ENCODE measurements around the gene PRR20C.

DNA sequence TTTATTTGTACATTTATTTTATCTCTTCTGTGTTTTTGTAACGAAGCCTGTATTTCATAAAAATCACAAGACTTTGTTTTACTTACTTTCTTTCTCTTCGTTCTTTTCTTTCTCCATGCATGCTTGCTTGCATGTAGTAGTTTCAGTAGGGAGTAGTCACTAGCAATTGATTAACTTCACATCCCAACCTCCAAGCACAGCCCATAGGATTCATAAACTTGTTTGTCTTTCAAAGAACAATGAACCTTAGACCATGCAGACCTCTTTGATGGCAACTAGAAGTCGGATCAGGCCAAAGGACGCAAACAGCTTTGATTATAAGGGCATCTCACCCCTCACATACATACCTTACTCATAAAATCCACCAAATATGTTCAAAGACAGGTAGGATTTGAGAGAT is 16.3 kb upstream of the PRR20C start:
- TF ChIP-seq, protein P1, sequence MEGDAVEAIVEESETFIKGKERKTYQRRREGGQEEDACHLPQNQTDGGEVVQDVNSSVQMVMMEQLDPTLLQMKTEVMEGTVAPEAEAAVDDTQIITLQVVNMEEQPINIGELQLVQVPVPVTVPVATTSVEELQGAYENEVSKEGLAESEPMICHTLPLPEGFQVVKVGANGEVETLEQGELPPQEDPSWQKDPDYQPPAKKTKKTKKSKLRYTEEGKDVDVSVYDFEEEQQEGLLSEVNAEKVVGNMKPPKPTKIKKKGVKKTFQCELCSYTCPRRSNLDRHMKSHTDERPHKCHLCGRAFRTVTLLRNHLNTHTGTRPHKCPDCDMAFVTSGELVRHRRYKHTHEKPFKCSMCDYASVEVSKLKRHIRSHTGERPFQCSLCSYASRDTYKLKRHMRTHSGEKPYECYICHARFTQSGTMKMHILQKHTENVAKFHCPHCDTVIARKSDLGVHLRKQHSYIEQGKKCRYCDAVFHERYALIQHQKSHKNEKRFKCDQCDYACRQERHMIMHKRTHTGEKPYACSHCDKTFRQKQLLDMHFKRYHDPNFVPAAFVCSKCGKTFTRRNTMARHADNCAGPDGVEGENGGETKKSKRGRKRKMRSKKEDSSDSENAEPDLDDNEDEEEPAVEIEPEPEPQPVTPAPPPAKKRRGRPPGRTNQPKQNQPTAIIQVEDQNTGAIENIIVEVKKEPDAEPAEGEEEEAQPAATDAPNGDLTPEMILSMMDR (IDR thresholded peaks at IDR 0.05): no peak
- TF ChIP-seq NR3C1 (CRISPR knock-in tag; conservative IDR thresholded peaks at IDR 0.05; ENCODE audit: low read depth): no peak
